Parathyroid adenoma (tissue), 2 donors: ENCODE data around the gene ZCCHC24.

Source experiments
- H2AFZ ChIP-seq: fragments of 300-600 bp; sonication (generic); one replicate; pipeline ENCODE4 v1.7.0; 2017; ENCODE audit warnings: antibody characterized with exemption, mild to moderate bottlenecking
- H3K27ac ChIP-seq: fragments of 300-600 bp; sonication (generic); one replicate; pipeline ENCODE4 v1.7.0; 2017
- H3K27me3 ChIP-seq: fragments of 300-600 bp; sonication (generic); one replicate; pipeline ENCODE4 v1.7.0; 2017; ENCODE audit warnings: low read length; ENCODE audit not compliant: control insufficient read depth, insufficient read depth
- H3K36me3 ChIP-seq: fragments of 300-600 bp; sonication (generic); one replicate; pipeline ENCODE4 v1.7.0; 2017; ENCODE audit warnings: low read length; ENCODE audit not compliant: control insufficient read depth, insufficient read depth
- H3K4me1 ChIP-seq: fragments of 300-600 bp; sonication (generic); one replicate; pipeline ENCODE4 v1.7.0; 2017; ENCODE audit warnings: control low read depth
- H3K4me2 ChIP-seq: fragments of 300-600 bp; sonication (generic); one replicate; pipeline ENCODE4 v1.7.0; 2017; ENCODE audit warnings: low read length
- H3K4me3 ChIP-seq: fragments of 300-600 bp; sonication (generic); one replicate; pipeline ENCODE4 v1.7.0; 2017; ENCODE audit warnings: low read depth, low read length
- H3K79me2 ChIP-seq: fragments of 300-600 bp; sonication (generic); one replicate; pipeline ENCODE4 v1.7.0; 2017; ENCODE audit warnings: control low read depth
- H3K9ac ChIP-seq: fragments of 300-600 bp; sonication (generic); one replicate; pipeline ENCODE4 v1.7.0; 2017; ENCODE audit warnings: mild to moderate bottlenecking
- H3K9me3 ChIP-seq: fragments of 300-600 bp; sonication (generic); one replicate; pipeline ENCODE4 v1.7.0; 2017; ENCODE audit warnings: low read length; ENCODE audit not compliant: control insufficient read depth
- CTCF ChIP-seq: fragments of 300-600 bp; sonication (generic); IDR thresholded peaks from one replicate; pipeline ENCODE4 v1.7.0; 2017; ENCODE audit warnings: antibody characterized with exemption, mild to moderate bottlenecking
- donor health status: primary hyperparathyroidism.

Gene ZCCHC24

GRCh38 chr10:79445161-79445976 lies at the start of gene ZCCHC24:
TSS of gene ZCCHC24 (minus strand) at chr10:79445624. CDS start at chr10:79445440, 184 bp downstream.
- Histone ChIP-seq H3K4me2 (peak within 1 kb of the TSS; percentile 76), H3K9ac (no peak within 1 kb of the TSS), H3K9me3 (no peaks in the 10 kb centered on the region), H3K4me1 (peaks cover 21% of the 10 kb centered on the region), H3K27me3 (no peaks in the 10 kb centered on the region), H3K36me3 (no peaks in the 10 kb centered on the region), H2AFZ (peak within 1 kb of the TSS; percentile 92), H3K27ac (peak within 1 kb of the TSS; percentile 75), H3K79me2 (peaks cover 31% of the 10 kb centered on the region), H3K4me3 (peak within 1 kb of the TSS; percentile 68)
- no peak for TF ChIP-seq CTCF

- no peak overlapping the region for H2AFZ ChIP-seq
- H3K27ac ChIP-seq, result no peak overlapping the region
- no peaks in the 10 kb centered on the region for H3K4me1 ChIP-seq
- H3K4me3 ChIP-seq, result no peak overlapping the region
- no peaks in the 10 kb centered on the region for H3K9me3 ChIP-seq
- no peak overlapping the region for H3K4me2 ChIP-seq
- H3K9ac ChIP-seq, result no peak overlapping the region
- no peaks in the 10 kb centered on the region for H3K36me3 ChIP-seq
- no peaks in the 10 kb centered on the region for H3K27me3 ChIP-seq
- no peak for TF ChIP-seq CTCF
- no peaks in the 10 kb centered on the region for H3K79me2 ChIP-seq
Measured at GRCh38 chr10:79493806-79494205, 48.4 kb upstream of the ZCCHC24 start.

GRCh38 chr10:79492839-79493238 lies 47.4 kb upstream of the ZCCHC24 start:
- Histone ChIP-seq H3K27me3 (no peaks in the 10 kb centered on the region), H3K4me3 (no peak overlapping the region), H3K4me1 (no peaks in the 10 kb centered on the region), H2AFZ (no peak overlapping the region), H3K36me3 (no peaks in the 10 kb centered on the region), H3K9ac (no peak overlapping the region), H3K79me2 (no peaks in the 10 kb centered on the region), H3K27ac (no peak overlapping the region), H3K4me2 (no peak overlapping the region), H3K9me3 (no peaks in the 10 kb centered on the region)
- no peak for TF ChIP-seq CTCF

- Histone ChIP-seq H3K9me3 (no peaks in the 10 kb centered on the region), H3K4me3 (no peak overlapping the region), H3K27ac (no peak overlapping the region), H3K4me2 (no peak overlapping the region), H3K79me2 (no peaks in the 10 kb centered on the region), H3K27me3 (no peaks in the 10 kb centered on the region), H2AFZ (no peak overlapping the region), H3K4me1 (no peaks in the 10 kb centered on the region), H3K9ac (no peak overlapping the region), H3K36me3 (no peaks in the 10 kb centered on the region)
- no peak for TF ChIP-seq CTCF
Measured at GRCh38 chr10:79492256-79492655, 46.8 kb upstream of the ZCCHC24 start.
